ENCODE measurements around the gene HLCS.

Gene HLCS

GRCh38 chr21:36835383-36835795 is 131.1 kb downstream of the HLCS start:
- DNase-seq (ENCODE audit: low read depth): no peak
- TF ChIP-seq, protein P1, sequence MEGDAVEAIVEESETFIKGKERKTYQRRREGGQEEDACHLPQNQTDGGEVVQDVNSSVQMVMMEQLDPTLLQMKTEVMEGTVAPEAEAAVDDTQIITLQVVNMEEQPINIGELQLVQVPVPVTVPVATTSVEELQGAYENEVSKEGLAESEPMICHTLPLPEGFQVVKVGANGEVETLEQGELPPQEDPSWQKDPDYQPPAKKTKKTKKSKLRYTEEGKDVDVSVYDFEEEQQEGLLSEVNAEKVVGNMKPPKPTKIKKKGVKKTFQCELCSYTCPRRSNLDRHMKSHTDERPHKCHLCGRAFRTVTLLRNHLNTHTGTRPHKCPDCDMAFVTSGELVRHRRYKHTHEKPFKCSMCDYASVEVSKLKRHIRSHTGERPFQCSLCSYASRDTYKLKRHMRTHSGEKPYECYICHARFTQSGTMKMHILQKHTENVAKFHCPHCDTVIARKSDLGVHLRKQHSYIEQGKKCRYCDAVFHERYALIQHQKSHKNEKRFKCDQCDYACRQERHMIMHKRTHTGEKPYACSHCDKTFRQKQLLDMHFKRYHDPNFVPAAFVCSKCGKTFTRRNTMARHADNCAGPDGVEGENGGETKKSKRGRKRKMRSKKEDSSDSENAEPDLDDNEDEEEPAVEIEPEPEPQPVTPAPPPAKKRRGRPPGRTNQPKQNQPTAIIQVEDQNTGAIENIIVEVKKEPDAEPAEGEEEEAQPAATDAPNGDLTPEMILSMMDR (IDR thresholded peaks at IDR 0.05; ENCODE audit: insufficient read depth, low read depth, low read length, missing control alignments): no peak
- no peak overlapping the region for H3K4me3 ChIP-seq (ENCODE audit: low read length)

- TF ChIP-seq, protein P1 (IDR thresholded peaks at IDR 0.05; ENCODE audit: insufficient read depth, low read depth, low read length, missing control alignments): no peak
- no peak overlapping the region for H3K4me3 ChIP-seq (ENCODE audit: low read length)
- no peak for DNase-seq (ENCODE audit: low read depth)
These were observed 132.3 kb downstream of the HLCS start for GRCh38 chr21:36834192-36834591.

DNA sequence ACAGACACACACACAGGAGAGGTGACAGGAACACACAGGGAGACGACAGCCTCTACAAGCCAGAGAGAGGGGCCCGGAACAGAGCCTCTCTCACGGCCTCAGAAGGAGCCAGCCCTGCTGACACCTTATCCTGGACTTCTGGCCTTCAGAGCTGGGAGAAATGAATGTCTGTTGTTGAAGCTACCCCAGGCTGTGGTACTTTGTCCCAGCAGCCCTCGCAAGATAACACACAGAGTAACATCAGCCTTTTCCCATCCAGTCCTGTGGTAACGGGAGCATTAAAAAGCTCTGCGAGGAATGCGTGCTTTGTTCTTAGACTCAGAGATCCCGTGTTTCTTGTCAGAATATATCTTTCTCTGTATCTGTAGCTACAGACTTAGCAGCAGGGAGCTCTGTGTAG is 136.4 kb downstream of the HLCS start:
- TF ChIP-seq, protein P1 (IDR thresholded peaks at IDR 0.05; ENCODE audit: insufficient read depth, low read depth, low read length, missing control alignments): no peak
- no peak overlapping the region for H3K4me3 ChIP-seq (ENCODE audit: low read length)
- DNase-seq (ENCODE audit: low read depth): no peak

GRCh38 chr21:36828891-36829515 is 137.5 kb downstream of the HLCS start:
- H3K4me3 ChIP-seq (ENCODE audit: low read length): no peak overlapping the region
- DNase-seq (ENCODE audit: low read depth): no peak
- TF ChIP-seq, protein P1 (IDR thresholded peaks at IDR 0.05; ENCODE audit: insufficient read depth, low read depth, low read length, missing control alignments): no peak

- H3K4me3 ChIP-seq (ENCODE audit: low read length): no peak overlapping the region
- TF ChIP-seq, protein P1 (IDR thresholded peaks at IDR 0.05; ENCODE audit: insufficient read depth, low read depth, low read length, missing control alignments): no peak
- no peak for DNase-seq (ENCODE audit: low read depth)
These were observed 138.3 kb downstream of the HLCS start for GRCh38 chr21:36828208-36828607.

GRCh38 chr21:36825658-36826057 is 140.8 kb downstream of the HLCS start:
- no peak for DNase-seq (ENCODE audit: low read depth)
- TF ChIP-seq, protein P1 (IDR thresholded peaks at IDR 0.05; ENCODE audit: insufficient read depth, low read depth, low read length, missing control alignments): no peak
- no peak overlapping the region for H3K4me3 ChIP-seq (ENCODE audit: low read length)

DNA sequence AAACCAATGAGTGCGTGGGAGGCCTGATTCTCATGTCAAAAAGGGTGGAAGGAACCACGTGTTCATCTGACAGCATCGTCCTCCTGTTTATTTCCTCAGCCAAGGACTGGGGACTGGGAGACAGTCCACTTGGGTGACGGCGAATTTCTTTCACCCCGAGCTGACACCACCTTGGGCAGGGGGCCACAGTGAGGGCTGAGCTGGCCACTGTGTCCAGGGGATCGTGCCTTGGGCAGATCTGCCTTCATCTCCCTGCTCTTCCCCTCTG is 145.5 kb downstream of the HLCS start:
- H3K4me3 ChIP-seq (ENCODE audit: low read length): no peak overlapping the region
- no peak for DNase-seq (ENCODE audit: low read depth)
- TF ChIP-seq, protein P1 (IDR thresholded peaks at IDR 0.05; ENCODE audit: insufficient read depth, low read depth, low read length, missing control alignments): no peak

Data from epithelial cell of esophagus (primary cell).